ENCODE measurements around the gene TMEM88. TPM values are rescaled to one million over a fixed set of nuclear protein-coding genes. Genes with fewer than 3 reads are reported as not detected.
"Not testable (repeated sequence)": the region's sequence is repeated elsewhere in the genome, so short reads cannot be mapped to it uniquely, and the experiment has no call there.

The TMEM88 gene
- total and polyA plus RNA-seq, 2 donors (not counting 3 experiments of a cell fraction or from before 2014, with no cell fraction given), result 53.4 to 165 TPM

GRCh38 chr17:7862692-7863437 lies 8.0 kb downstream of the TMEM88 start:
- no peaks in the 10 kb centered on the region for H3K9me1 ChIP-seq (replicated peaks; ENCODE audit: control insufficient read depth, extremely low read depth, insufficient read depth, low read length)

GRCh38 chr17:7864384-7864783 lies 9.5 kb downstream of the TMEM88 start:
- H3K4me1 ChIP-seq (ENCODE audit: control insufficient read depth, extremely low read depth, insufficient read depth, low read length); FAIRE-seq; H3K4me3 ChIP-seq (replicated peaks in 1 of 3; ENCODE audit: insufficient read depth in 1 of 3, low read depth in 1 of 3, low read length in 3 of 3); H3K36me3 ChIP-seq (ENCODE audit: control insufficient read depth in 2 of 2, extremely low read depth in 1 of 2, insufficient read depth in 2 of 2, low read length in 2 of 2); H3K9me3 ChIP-seq (replicated peaks; ENCODE audit: control insufficient read depth, insufficient read depth, low read length); H3K27me3 ChIP-seq (ENCODE audit: control insufficient read depth in 2 of 2, insufficient read depth in 2 of 2, low read length in 2 of 2); H3K27ac ChIP-seq (ENCODE audit: insufficient read depth, low read depth, low read length); H4K20me1 ChIP-seq (replicated peaks; ENCODE audit: control insufficient read depth, extremely low read depth, insufficient read depth, low read length); POLR2A ChIA-PET; BruUV-seq (replicated peaks); dilution Hi-C loops (cut with MboI; ENCODE audit: extremely low pct_ligation_motif_present, low sequenced_read_pairs); H3K9me1 ChIP-seq (replicated peaks; ENCODE audit: control insufficient read depth, extremely low read depth, insufficient read depth, low read length); intact Hi-C loops (cut with micrococcal nuclease); H3K79me2 ChIP-seq (ENCODE audit: control insufficient read depth, insufficient read depth, low read length); DNase-seq (ENCODE audit: low read depth, low spot score); H3K9ac ChIP-seq (replicated peaks; ENCODE audit: extremely low read depth, insufficient read depth, low read length); H3K4me2 ChIP-seq (ENCODE audit: insufficient read depth, low read length); H2AFZ ChIP-seq (ENCODE audit: low read depth, low read length): not testable (repeated sequence)
- CTCF ChIA-PET, result interaction anchor here (0.6 to 5.2 kb wide), 14 partner anchors 25 to 193 kb away, joined by 3 to 58 read pairs (median 4); partner anchors contain the start of genes CHD3 and RNF227

More at GRCh38 chr17:7862692-7863437, 8.0 kb downstream of the TMEM88 start:
- Histone ChIP-seq H3K4me3 (replicated peaks in 1 of 3; ENCODE audit: insufficient read depth in 1 of 3, low read depth in 1 of 3, low read length in 3 of 3) (no peak overlapping the region), H3K27ac (ENCODE audit: insufficient read depth, low read depth, low read length) (no peak overlapping the region), H3K4me2 (ENCODE audit: insufficient read depth, low read length) (no peak overlapping the region), H2AFZ (ENCODE audit: low read depth, low read length) (no peak overlapping the region), H3K4me1 (ENCODE audit: control insufficient read depth, extremely low read depth, insufficient read depth, low read length) (peaks cover 15% of the 10 kb centered on the region), H3K9me3 (replicated peaks; ENCODE audit: control insufficient read depth, insufficient read depth, low read length) (no peaks in the 10 kb centered on the region), H3K9ac (replicated peaks; ENCODE audit: extremely low read depth, insufficient read depth, low read length) (no peak overlapping the region), H3K36me3 (ENCODE audit: control insufficient read depth in 2 of 2, extremely low read depth in 1 of 2, insufficient read depth in 2 of 2, low read length in 2 of 2) (no peaks in the 10 kb centered on the region), H3K79me2 (ENCODE audit: control insufficient read depth, insufficient read depth, low read length) (no peaks in the 10 kb centered on the region), H3K27me3 (ENCODE audit: control insufficient read depth in 2 of 2, insufficient read depth in 2 of 2, low read length in 2 of 2) (no peaks in the 10 kb centered on the region), H4K20me1 (replicated peaks; ENCODE audit: control insufficient read depth, extremely low read depth, insufficient read depth, low read length) (peaks cover 2% of the 10 kb centered on the region)
- peak; percentile 57 for DNase-seq (ENCODE audit: low read depth, low spot score)
- TF ChIP-seq MYC (IDR thresholded peaks at IDR 0.05; ENCODE audit: low read depth, low read length) (no peak), FOS (IDR thresholded peaks at IDR 0.05; ENCODE audit: borderline replicate concordance, insufficient read depth, low read length) (no peak), CTCF (IDR thresholded peaks at IDR 0.05; ENCODE audit: extremely low read depth in 1 of 2, insufficient read depth in 1 of 2, low read depth in 1 of 2, low read length in 2 of 2) (peak; percentile 46 to 63)
- CTCF ChIA-PET, result interaction anchor here (0.7 to 5.2 kb wide), 25 partner anchors 10 to 833 kb away, joined by 3 to 58 read pairs (median 4); partner anchors contain the start of gene KDM6B
- dilution Hi-C loops (cut with MboI; ENCODE audit: extremely low pct_ligation_motif_present, low sequenced_read_pairs), result no loop called here
- intact Hi-C loops (cut with micrococcal nuclease), result loop anchor here (1.0 kb wide), 5 partner anchors 24 to 194 kb away; no protein-coding TSS in a partner anchor
- no peak for FAIRE-seq
- no TSS peak for BruUV-seq (replicated peaks)
- POLR2A ChIA-PET, result no interaction called here

All from endothelial cell of umbilical vein (primary cell).